COLO668 (cell line): ENCODE results near the gene KRT10.
A peak's percentile ranks its signal among the peaks of the same experiment; 100 is the strongest.
"Not testable (repeated sequence)": the region's sequence is repeated elsewhere in the genome, so short reads cannot be mapped to it uniquely, and the experiment has no call there.

Experiments
- DNase-seq: peaks from one replicate; lab custom pipeline; 2025; ENCODE audit not compliant: unreplicated experiment; lab: John Stamatoyannopoulos, UW

The KRT10 gene

DNA sequence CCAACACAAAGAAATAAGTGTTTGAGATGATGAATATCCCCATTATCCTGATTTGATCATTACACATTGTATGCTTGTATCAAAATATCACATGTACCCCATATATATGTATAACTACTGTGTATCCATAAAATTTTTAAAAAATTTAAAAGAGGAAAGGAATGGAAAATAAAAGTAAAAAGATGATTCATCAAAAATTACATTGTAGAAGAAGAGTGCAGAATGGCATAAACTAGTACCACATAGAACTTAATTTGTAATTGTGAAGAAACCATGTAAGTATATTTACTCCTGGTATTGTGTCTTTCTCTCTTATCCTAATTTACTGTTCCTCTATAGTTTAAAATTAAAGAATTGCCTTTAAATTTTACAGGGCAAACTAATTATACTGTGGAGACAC is 11.5 kb upstream of the KRT10 start:
- no peak for DNase-seq

DNA sequence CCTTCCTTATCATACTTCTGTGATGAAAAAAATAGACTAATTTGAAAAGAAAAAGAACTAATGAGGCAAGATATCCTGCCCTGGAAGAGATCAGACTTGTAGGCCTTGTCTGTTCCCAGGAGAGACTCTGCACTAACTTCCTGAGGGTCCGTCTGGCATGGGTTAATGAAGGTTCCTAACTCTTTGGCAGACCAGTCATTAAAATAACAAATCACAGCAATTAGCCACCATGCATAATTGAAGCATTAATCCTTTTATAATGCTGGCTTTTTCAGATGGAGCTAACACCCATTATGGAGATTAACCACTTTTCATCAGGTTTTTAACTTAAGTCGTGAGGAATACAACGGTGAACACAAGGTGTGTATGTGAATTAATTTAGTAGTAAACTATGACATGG is 10.4 kb upstream of the KRT10 start:
- no peak for DNase-seq

DNA sequence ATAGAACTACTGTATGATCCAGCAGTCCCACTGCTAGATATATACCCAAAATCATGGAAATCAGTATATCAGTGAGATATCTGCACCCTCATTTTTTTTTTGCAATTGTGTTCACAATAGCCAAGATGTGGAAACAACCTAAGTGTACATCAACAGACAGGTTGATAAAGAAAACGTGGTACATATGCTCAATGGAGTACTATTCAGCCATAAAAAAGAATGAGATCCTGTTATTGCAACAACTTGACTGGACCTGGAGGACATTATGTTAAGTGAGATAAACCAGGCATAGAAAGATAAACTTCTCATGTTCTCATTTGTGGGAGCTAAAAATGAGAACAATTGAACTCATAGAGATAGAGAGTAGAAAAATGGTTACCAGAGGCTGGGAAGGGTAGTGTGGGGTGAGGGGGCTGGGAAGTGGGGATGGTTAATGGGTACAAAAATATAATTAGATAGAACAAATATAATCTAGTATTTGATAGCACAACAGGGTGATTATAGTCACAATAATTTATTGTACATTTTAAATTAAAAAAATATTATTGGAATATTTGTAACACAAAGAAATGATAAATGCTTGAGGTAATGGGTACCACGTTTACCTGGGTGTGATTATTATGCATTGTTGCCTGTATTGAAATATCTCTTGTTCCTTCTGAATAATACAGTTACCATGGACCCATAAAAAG is 7.8 kb upstream of the KRT10 start:
- DNase-seq, result no peak

DNA sequence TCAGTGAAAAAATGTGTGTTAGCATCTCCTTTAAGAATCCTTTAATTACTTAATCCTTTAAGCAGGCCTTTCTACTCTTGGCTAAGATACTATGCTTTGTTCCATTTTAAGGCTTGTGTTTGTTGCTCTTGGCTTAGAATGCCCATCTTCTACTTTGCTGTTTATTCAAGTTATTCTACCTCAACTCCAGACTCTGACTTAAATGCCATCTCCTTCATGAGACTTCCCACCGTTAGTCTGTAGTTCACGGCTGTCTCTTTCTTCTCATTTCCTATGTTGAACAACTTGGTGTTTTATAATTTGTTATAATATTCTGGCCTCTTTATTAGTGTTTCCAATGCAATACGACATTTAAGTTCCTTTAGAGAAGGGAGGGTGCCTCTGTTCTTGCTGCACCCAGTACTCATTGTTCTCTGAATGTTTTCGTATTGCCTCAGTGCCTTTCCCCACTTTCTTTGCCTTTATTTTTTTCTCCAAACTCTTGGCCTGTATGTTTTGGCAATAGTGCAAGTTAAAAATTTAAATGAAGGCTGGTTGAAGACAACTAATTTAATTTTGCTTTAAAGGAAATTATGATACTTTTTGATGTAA is 6.1 kb upstream of the KRT10 start:
- DNase-seq, result no peak

DNA sequence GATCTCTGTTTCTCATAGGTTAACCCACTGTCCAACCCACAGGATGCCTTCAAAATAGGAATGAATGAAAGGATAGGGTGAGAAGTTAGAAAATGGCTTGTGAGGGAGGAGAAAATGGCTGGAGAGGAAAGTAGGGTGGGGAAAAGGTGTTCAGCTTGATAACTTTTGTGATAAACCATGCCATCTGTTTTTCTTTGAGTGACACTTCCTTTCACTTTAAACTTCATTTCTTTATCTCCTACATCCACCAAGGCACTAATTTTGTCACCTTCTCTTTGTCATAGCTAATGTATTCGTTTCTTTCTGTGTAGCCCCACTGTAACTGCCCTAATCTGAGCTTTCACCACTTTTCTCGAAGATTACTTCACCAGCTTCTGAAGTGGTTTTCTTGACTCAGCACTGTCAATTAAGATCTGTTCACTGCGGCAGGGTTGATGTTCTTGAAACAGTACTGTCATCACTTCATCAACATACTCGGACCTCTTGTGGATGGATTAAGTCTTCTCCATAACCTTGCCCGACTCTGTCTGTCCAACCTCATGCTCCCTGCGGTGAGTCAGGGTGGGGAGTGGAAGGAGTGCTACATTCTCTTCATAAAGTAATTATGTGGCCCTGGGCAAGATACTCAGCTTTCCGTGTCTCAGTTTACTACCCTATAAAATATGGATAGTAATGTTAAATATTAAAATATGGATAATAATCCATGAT is 5.5 kb upstream of the KRT10 start:
- DNase-seq, result no peak

DNA sequence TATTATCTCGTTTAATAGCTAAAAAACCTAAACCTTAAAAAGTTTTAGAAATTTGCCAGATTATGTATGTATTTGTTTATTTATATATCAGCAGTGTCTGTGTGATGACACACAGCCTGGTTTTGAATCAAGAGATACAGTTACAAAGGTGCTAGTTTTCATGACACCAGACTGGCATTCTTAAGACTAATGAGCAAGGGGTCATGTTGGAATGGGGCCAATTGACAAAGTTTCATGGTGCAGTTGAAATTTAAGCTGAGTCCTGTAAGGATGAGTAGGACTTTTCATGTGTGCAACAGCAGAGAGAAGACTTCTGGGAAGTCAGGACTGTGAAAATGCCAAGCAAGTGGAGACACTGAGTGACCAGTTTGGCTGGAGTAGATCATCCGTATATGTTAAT is 3.2 kb upstream of the KRT10 start:
- DNase-seq, result no peak

DNA sequence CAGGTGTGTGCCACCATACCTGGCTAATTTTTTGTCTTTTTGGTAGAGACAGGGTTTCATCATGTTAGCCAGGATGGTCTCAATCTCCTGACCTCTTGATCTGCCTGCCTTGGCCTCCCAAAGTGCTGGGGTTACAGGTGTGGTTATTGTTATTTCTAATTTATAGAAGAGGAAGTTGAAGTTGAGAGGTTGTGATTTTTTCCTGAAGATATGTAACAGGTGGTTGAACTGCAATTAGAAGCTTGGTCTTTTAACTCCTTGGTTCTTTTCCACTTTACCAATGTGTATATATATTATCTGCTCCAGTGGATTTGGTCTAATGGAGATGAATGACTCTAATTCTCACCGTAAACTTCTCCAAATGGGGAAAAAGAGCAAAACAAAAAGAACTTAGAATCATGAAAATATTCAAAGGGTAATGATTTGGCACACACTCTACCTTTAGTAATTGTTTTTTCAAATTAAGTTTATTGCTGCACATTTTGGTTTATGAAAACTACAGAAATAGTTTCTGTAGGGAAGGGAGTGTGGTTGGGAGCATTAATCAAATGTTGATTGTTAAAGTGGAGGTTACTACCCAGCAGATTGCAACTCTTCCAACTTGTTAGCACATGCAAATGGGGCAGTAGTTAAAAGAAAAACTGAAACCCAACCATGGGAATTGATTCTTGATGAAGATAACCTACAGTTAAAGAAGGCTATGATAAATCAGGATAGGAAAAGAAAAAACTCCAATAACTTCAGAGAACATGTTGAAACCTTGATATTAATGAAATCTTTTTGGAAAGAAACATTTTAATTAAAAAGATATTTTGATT is 1.8 kb upstream of the KRT10 start:
- no peak for DNase-seq

DNA sequence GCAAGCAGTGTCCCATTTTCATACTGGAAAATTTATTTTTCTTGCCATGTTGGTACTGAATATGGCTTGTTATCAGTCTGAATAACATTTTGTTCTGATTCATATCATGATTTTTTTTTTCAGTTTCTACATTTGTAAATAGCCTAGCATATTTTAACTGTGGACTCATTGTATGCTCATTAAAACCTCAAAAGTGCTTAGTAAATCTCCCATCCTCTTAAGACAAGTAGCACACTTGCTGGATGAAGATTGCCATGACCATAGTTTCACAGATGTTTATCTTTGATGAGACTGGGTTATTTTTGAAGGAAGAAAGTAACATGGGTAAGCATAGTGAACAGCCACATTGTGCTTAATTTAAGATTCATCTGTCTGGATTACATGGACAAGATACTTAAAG is 878 bp downstream of the KRT10 start:
- DNase-seq, result no peak

DNA sequence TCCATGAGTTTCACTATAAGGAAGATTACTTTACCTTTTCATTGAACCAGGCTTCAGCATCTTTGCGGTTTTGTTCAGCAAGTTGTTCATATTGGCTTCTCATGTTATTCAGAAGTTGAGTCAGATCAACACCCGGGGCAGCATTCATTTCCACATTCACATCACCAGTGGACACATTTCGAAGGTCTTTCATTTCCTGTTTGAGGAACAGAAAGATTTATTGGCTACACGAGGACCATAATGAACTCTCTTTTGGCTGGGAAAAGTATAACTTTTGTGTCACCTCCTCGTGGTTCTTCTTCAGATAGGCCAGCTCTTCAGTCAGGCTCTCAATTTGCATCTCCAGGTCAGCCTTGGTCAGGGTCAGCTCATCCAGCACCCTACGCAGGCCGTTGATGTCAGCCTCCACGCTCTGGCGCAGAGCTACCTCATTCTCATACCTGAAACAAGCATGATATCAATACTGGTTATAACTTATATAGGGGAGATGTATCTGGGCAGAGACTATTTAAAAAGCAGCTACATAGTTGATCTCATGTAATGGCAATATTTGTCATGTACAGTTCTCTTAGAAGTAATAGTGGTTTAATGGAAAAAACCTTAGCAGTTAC is 2.1 kb downstream of the KRT10 start:
- no peak for DNase-seq

DNA sequence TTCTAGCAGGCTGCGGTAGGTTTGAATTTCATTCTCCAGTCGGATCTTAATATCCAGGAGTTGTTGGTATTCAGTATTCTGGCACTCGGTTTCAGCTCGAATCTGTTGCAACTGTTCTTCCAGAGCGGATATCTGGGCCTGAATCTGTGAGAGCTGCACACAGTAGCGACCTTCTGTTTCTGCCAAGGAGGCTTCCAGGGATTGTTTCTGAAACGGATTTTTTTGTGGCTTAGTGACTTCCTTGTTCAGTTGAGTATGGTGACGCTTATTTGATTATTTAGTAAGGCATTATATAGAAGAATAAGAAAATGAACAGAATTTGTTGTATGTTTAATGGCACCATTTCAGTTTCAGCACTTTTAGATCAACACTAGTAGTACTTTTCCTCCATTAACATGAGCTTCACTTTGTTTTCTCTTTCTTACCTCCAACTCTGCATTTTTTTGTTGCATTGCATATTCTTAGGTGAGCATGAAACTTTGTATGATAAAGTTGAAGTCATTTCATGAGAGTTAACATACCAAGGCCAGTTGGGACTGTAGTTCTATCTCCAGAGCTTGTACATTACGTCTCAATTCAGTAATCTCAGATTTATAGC is 2.8 kb downstream of the KRT10 start:
- DNase-seq, result no peak

DNA sequence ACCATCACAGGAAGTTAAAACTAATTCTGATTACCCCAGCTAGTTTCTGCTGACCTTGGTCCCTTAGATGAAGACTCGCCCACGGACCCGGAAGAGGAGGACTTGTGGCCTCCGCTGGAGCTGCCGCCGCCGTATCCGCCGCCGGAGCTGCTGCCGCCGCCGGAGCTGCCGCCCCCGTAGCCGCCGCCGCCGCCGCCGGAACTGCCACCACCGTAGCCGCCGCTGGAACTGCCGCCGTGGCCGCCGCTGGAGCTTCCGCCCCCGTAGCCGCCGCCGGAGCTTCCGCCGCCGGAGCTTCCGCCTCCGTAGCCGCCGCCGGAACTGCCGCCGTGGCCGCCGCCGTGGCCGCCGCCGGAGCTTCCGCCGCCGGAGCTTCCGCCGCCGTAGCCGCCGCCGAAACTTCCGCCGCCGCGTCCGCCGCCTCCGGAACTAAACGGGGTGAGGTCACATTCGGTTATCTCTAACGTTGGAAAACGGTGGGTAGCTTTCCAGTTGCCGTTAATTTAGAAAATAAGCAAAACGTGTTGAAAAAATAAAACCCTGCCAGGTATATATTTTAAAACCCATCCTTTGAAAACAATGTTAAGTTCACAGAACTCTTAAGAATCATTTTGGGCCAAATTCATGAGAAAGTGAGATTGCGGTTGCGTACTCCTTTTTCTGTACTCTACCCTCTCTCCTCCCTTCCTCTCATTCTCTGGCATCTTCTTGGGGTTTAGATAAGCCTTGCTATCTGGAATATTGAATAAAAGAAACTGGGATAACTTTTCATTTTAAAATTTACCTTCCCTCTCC is 3.5 kb downstream of the KRT10 start:
- peak; percentile 76 for DNase-seq

DNA sequence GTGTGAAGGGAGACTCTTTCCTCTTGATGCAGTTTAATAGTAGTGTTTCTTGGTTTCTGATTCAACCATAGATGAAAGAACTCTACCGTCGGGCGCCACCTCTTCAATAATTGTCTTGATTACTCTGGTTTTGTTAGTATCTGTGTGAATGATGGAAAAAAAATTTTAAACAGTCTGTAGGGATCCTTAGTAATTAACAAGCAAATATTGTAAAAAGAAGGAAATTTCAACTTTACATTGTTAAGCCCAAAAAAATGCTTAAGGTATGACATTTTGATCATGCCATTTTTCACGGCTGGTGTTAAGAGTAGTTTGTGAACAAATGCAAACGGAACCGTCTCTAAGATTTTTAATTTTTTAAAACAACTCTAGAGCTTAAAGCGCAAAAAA is 4.1 kb downstream of the KRT10 start:
- DNase-seq, result no peak

DNA sequence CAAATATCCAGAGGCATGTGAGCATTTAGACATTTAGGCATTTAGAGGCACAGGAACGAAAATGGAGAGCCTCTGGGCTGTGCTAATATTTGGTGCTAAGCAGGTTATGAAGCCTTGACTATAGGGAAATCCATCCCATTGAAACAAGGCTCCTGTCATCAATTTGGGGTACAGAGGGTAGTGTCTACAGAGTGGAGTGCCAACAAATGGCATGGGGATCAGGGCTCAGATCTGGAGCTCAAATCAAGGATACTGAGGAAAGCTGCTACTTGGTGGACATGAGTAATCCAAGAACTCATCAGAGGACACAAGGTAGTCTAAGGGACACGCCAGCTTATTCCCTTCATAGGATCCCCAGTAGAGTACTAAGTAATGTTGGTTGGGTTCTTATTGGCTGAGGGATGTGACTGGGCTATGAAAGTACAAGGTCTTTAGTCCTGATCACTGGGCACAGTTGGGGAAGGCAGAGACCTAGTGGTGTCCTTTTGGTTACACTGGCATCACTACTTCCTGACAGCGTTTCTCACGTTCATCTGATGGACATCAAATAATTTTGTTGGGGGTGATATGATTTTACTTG is 5.2 kb downstream of the KRT10 start:
- no peak for DNase-seq

DNA sequence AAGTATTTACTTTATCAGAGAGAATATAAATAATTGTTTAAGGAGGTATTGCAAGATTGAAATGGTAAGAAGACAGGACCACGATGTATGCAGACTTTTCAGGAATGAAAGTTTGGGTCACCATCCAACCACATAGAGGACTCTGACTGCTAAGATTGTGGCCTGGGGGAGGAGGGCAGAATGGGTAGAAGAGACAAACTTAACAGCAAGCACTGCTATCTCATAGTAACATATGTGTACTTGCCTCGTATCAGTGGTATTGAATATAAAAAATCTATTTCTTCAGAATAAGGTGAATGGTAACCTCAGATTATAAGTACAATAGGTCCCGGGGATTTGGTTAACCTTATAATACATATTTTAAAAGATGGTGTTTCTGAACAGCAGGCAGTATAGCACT is 5.8 kb downstream of the KRT10 start:
- no peak for DNase-seq

DNA sequence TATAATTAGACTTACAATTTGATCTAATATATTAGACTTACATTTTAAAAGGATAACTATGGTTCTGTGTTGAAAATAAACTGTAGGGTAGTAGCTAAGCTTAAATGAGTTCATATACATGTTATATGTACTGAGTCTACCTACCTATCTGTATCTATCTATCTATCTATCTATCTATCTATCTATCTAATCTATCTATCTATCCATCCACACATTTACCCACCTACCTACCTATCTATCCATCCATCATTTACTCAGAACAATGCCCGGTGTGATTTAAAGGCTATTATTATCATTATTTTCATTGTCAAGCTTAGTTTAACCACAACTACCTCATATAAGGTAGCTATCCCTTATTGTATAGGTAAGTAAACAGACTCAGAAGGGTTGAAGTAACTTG is 7.0 kb downstream of the KRT10 start:
- no peak for DNase-seq

DNA sequence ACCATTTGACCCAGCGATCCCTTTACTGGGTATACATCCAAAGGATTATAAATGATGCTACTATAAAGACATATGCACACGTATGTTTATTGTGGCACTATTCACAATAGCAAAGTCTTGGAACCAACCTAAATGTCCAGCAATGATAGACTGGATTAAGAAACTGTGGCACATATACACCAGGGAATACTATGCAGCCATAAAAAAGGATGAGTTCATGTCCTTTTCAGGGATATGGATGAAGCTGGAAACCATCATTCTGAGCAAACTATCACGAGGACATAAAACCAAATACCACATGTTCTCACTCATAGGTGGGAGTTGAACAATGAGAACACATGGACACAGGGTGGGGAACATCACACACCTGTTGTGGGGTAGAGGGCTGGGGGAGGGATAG is 7.8 kb downstream of the KRT10 start:
- DNase-seq, result not testable (repeated sequence)

DNA sequence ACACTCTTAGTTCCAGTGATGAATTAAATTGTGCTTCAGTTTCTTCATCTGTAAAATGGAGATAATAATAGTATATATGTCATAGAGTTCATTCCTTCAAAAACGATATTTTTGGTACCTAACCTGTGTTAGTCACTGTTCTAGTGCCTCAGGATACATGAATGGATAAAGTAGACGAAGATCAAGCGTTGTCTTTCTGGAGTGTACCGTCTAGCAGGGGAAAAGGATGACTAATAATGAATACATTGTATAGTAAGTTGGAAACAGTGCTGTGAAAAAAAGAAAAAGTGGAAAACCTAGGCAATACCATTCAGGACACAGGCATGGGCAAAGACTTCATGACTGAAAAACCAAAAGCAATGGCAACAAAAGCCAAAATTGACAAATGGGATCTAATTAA is 8.6 kb downstream of the KRT10 start:
- no peak for DNase-seq

DNA sequence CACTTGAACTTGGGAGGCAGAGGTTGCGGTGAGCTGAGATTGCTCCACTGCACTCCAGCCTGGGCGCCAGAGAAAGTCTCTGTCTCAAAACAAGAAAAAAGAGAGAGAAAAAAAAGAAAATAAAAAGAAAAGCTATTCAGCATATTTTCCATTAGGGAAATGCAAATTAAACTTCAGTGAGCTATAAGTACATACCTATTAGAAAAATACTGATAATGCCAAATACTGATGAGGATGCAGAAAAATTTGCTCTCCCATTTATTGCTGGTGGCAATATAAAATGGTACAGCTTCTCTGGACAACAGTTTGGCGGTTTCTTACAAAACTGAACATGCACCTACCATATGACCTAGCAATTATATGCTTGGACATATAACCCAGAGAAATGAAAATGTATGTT is 9.8 kb downstream of the KRT10 start:
- no peak for DNase-seq

DNA sequence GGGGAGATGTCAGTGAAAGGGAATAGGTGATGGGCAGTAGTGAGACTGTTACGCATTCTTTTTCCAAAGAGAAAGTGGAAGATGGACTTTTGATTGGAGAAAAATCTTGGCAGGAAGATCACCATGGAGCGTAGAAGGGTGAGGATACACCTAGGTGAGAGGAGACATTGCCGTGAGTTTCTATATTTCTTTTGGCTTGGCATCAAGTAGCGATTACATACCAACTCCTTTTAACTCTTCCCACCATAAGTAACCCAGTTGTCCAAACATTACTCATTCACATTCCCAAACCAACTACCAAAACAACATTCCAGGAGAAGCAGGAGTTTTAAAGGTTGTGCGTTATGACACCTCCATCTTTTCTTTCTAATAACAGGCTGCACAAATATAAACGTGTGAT is 11.9 kb downstream of the KRT10 start:
- no peak for DNase-seq
